ENCODE results near the gene ALPL. TPM values are rescaled to one million over a fixed set of nuclear protein-coding genes. Genes with fewer than 3 reads are reported as not detected.

Gene ALPL
- total RNA-seq, 2 experiments from 2014 or later: not detected

- ChIA-PET POLR2A (interaction anchor here (0.6 kb wide), 1 partner anchor 58 kb away, joined by 4 read pairs; no protein-coding TSS in a partner anchor), CTCF (interaction anchor here (1.0 to 1.1 kb wide), 2 partner anchors 15 to 30 kb away, joined by 3 to 8 read pairs; no protein-coding TSS in a partner anchor)
- intact Hi-C loops (cut with DNase I, micrococcal nuclease): no loop called here
- Mint-ChIP-seq H3K27me3 (peaks cover 19% of the 10 kb centered on the region), H3K9me3 (ENCODE audit: low read depth) (no peaks in the 10 kb centered on the region), H3K4me1 (peaks cover 2% of the 10 kb centered on the region), H3K36me3 (ENCODE audit: low read depth) (no peaks in the 10 kb centered on the region), H3K4me3 (no peak overlapping the region), H3K27ac (no peak overlapping the region)
- DNase-seq: no peak
- no peak for ATAC-seq
Observed at GRCh38 chr1:21625390-21626190, 116.4 kb downstream of the ALPL start.

GRCh38 chr1:21626921-21627339 lies 117.7 kb downstream of the ALPL start:
- Mint-ChIP-seq H3K4me1 (peaks cover 2% of the 10 kb centered on the region), H3K9me3 (ENCODE audit: low read depth) (no peaks in the 10 kb centered on the region), H3K36me3 (ENCODE audit: low read depth) (no peaks in the 10 kb centered on the region), H3K27ac (no peak overlapping the region), H3K27me3 (peaks cover 10% of the 10 kb centered on the region), H3K4me3 (no peak overlapping the region)
- intact Hi-C loops (cut with DNase I, micrococcal nuclease): no loop called here
- ATAC-seq (no peak), DNase-seq (no peak)
- ChIA-PET CTCF (no interaction called here), POLR2A (interaction anchor here (0.6 kb wide), 1 partner anchor 10 kb away, joined by 8 read pairs; no protein-coding TSS in a partner anchor)

Other genes starting within 250 kb of the ALPL start
- 100 to 1,000 TPM; 130 to 162 TPM for gene ECE1, start 219.0 kb upstream of the ALPL start, total RNA-seq
- gene NBPF3, start 69.3 kb upstream of the ALPL start, total RNA-seq: 1 to 10 TPM; 8.5 to 9.9 TPM
- gene RAP1GAP, start 159.9 kb downstream of the ALPL start, total RNA-seq: 1 to 10 TPM; 2.1 to 2.5 TPM